ENCODE data around the gene MTR. TPM values are rescaled to one million over a fixed set of nuclear protein-coding genes. Genes with fewer than 3 reads are reported as not detected.
"Not testable (repeated sequence)": the region's sequence is repeated elsewhere in the genome, so short reads cannot be mapped to it uniquely, and the experiment has no call there.

MTR gene
- total and polyA plus RNA-seq, 2 donors (not counting 1 experiment from before 2014, with no cell fraction given) = 9.9 to 49.1 TPM

DNA sequence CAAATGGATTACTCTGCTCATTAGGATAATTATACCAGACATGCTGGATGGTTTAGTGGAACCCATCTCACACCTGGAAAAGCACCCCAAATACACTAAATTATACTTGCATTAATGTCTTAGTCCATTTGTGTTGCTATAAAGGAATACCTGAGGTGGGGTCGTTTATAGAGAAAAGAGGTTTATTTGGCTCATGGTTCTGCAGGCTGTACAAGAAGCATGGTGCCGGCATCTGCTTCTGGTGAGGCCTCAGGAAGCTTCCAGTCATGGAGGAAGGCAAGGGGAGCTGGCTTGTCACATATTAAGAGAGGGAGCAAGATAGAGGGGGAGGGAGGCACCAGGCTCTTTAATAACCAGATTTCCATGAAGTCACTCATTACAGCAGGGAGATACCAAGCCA, 113.6 kb downstream of the MTR start:
- Histone ChIP-seq H3K79me2 (ENCODE audit: control insufficient read depth, insufficient read depth, low read length) (no peaks in the 10 kb centered on the region), H3K4me2 (replicated peaks; ENCODE audit: low read depth, low read length, poor library complexity, severe bottlenecking) (no peak overlapping the region), H3K9ac (ENCODE audit: low read length) (no peak overlapping the region), H3K9me3 (ENCODE audit: control extremely low read depth in 1 of 3, control insufficient read depth in 2 of 3, insufficient read depth in 1 of 3, low read length in 2 of 3) (peaks cover 0 to 4% (median 0%) of the 10 kb centered on the region in 3 donors), H3K36me3 (replicated peaks in 1 of 2; ENCODE audit: control extremely low read depth in 1 of 2, control insufficient read depth in 1 of 2, extremely low read depth in 1 of 2, insufficient read depth in 2 of 2, low read length in 1 of 2) (no peaks in the 10 kb centered on the region), H4K20me1 (ENCODE audit: control insufficient read depth, insufficient read depth, low read length, poor library complexity, severe bottlenecking) (no peaks in the 10 kb centered on the region), H3K4me1 (ENCODE audit: control insufficient read depth in 2 of 2, insufficient read depth in 2 of 2, low read length in 2 of 2) (no peaks in the 10 kb centered on the region), H3K27me3 (replicated peaks in 1 of 4; ENCODE audit: control extremely low read depth in 1 of 4, control insufficient read depth in 3 of 4, insufficient read depth in 4 of 4, low read length in 3 of 4) (no peaks in the 10 kb centered on the region), H3K4me3 (ENCODE audit: control extremely low read depth in 1 of 5, extremely low read depth in 1 of 5, insufficient read depth in 1 of 5, low read depth in 2 of 5, low read length in 4 of 5) (no peak overlapping the region), H3K27ac (ENCODE audit: low read length in 2 of 2) (no peak overlapping the region), H2AFZ (ENCODE audit: insufficient read depth, low read depth, low read length, poor library complexity, severe bottlenecking) (no peak overlapping the region)
- intact Hi-C loops (cut with micrococcal nuclease) = no loop called here
- POLR2A ChIA-PET = no interaction called here
- TF ChIP-seq EZH2 (IDR thresholded peaks at IDR 0.05; ENCODE audit: borderline replicate concordance, insufficient read depth, low read depth, low read length, poor library complexity, severe bottlenecking) = no peak
- TF ChIP-seq, protein P1, sequence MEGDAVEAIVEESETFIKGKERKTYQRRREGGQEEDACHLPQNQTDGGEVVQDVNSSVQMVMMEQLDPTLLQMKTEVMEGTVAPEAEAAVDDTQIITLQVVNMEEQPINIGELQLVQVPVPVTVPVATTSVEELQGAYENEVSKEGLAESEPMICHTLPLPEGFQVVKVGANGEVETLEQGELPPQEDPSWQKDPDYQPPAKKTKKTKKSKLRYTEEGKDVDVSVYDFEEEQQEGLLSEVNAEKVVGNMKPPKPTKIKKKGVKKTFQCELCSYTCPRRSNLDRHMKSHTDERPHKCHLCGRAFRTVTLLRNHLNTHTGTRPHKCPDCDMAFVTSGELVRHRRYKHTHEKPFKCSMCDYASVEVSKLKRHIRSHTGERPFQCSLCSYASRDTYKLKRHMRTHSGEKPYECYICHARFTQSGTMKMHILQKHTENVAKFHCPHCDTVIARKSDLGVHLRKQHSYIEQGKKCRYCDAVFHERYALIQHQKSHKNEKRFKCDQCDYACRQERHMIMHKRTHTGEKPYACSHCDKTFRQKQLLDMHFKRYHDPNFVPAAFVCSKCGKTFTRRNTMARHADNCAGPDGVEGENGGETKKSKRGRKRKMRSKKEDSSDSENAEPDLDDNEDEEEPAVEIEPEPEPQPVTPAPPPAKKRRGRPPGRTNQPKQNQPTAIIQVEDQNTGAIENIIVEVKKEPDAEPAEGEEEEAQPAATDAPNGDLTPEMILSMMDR (IDR thresholded peaks at IDR 0.05) = no peak
- DNase-seq = no peak
- Mint-ChIP-seq H3K4me3 (no peak overlapping the region), H3K27me3 (peaks cover 3% of the 10 kb centered on the region), H3K9me3 (ENCODE audit: insufficient read depth) (peaks cover 7% of the 10 kb centered on the region), H3K27ac (no peak overlapping the region), H3K4me1 (no peaks in the 10 kb centered on the region)
- CTCF ChIA-PET = no interaction called here
- ATAC-seq (ENCODE audit: low read depth) = no peak
- WGBS (ENCODE audit: insufficient coverage) = no CpG with 5 or more reads among the region's 2 CpGs

DNA sequence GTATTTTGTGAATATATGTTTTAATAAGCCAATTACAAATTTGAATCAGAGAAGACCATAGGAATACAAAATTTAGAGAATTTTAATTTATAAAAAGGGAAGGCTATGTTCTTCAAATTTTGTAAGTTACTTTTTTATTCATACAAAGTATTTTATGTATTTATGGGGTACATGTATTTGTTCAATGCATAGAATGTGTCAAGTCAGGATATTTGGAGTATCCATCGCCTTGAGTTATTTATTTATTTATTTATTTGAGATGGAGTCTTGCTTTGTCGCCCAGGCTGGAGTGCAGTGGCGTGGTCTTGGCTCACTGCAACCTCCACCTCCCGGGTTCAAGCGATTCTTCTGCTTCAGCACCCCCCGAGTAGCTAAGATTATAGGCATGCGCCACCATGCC, 116.0 kb downstream of the MTR start:
- H2AFZ ChIP-seq (ENCODE audit: insufficient read depth, low read depth, low read length, poor library complexity, severe bottlenecking); intact Hi-C loops (cut with micrococcal nuclease); H3K4me2 ChIP-seq (replicated peaks; ENCODE audit: low read depth, low read length, poor library complexity, severe bottlenecking); H4K20me1 ChIP-seq (ENCODE audit: control insufficient read depth, insufficient read depth, low read length, poor library complexity, severe bottlenecking); POLR2A ChIA-PET; H3K27me3 Mint-ChIP-seq; H3K9ac ChIP-seq (ENCODE audit: low read length); H3K4me3 Mint-ChIP-seq; H3K4me3 ChIP-seq (ENCODE audit: control extremely low read depth in 1 of 5, extremely low read depth in 1 of 5, insufficient read depth in 1 of 5, low read depth in 2 of 5, low read length in 4 of 5); ATAC-seq (ENCODE audit: low read depth); H3K4me1 Mint-ChIP-seq; H3K79me2 ChIP-seq (ENCODE audit: control insufficient read depth, insufficient read depth, low read length); H3K9me3 Mint-ChIP-seq (ENCODE audit: insufficient read depth); H3K27me3 ChIP-seq (replicated peaks in 1 of 4; ENCODE audit: control extremely low read depth in 1 of 4, control insufficient read depth in 3 of 4, insufficient read depth in 4 of 4, low read length in 3 of 4); H3K4me1 ChIP-seq (ENCODE audit: control insufficient read depth in 2 of 2, insufficient read depth in 2 of 2, low read length in 2 of 2); CTCF ChIA-PET; H3K27ac ChIP-seq (ENCODE audit: low read length in 2 of 2); H3K9me3 ChIP-seq (ENCODE audit: control extremely low read depth in 1 of 3, control insufficient read depth in 2 of 3, insufficient read depth in 1 of 3, low read length in 2 of 3); H3K36me3 ChIP-seq (replicated peaks in 1 of 2; ENCODE audit: control extremely low read depth in 1 of 2, control insufficient read depth in 1 of 2, extremely low read depth in 1 of 2, insufficient read depth in 2 of 2, low read length in 1 of 2); H3K27ac Mint-ChIP-seq; DNase-seq: not testable (repeated sequence)
- 100% methylated on average over 3 of the region's 7 CpGs for WGBS (ENCODE audit: insufficient coverage)
